Measurements from ENCODE around the gene RGL4.

RGL4 gene

DNA sequence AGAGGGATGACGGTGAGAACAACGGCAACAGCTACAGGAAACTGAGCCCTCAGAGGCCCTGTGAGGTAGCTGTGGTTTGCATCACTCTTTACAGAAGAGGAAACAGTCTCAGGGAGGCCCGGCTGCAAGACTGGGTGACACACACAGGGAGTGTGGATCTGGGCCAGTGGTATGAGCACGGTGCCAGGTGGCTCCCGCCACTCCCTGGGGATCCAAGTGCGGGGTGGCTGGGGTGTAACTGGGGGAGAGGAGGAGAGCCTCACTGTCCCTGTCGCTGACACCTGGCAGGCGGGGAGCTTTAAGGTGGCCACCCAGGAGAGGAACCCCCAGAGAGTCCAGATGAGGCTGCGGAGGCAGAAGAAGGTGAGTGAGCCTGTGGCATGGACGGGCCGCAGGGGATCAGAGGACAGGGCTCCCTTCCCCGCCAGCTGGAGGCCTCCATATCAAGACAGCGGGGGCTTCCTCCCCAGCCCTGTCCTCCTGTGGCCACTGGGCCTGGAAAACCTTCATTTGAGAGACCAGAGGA, 5.6 kb downstream of the RGL4 start:
- H3K27me3 Mint-ChIP-seq (ENCODE audit: low read depth, poor library complexity) = no peaks in the 10 kb centered on the region
- no peaks in the 10 kb centered on the region for H3K4me1 Mint-ChIP-seq
- peaks cover 37% of the 10 kb centered on the region for H3K36me3 Mint-ChIP-seq (ENCODE audit: low read depth)
- no peak overlapping the region for H3K4me3 Mint-ChIP-seq
- DNase-seq = no peak
- TF ChIP-seq, protein P1, sequence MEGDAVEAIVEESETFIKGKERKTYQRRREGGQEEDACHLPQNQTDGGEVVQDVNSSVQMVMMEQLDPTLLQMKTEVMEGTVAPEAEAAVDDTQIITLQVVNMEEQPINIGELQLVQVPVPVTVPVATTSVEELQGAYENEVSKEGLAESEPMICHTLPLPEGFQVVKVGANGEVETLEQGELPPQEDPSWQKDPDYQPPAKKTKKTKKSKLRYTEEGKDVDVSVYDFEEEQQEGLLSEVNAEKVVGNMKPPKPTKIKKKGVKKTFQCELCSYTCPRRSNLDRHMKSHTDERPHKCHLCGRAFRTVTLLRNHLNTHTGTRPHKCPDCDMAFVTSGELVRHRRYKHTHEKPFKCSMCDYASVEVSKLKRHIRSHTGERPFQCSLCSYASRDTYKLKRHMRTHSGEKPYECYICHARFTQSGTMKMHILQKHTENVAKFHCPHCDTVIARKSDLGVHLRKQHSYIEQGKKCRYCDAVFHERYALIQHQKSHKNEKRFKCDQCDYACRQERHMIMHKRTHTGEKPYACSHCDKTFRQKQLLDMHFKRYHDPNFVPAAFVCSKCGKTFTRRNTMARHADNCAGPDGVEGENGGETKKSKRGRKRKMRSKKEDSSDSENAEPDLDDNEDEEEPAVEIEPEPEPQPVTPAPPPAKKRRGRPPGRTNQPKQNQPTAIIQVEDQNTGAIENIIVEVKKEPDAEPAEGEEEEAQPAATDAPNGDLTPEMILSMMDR (IDR thresholded peaks at IDR 0.05) = no peak
- H3K9me3 Mint-ChIP-seq = no peaks in the 10 kb centered on the region
- no peak overlapping the region for H3K27ac Mint-ChIP-seq

DNA sequence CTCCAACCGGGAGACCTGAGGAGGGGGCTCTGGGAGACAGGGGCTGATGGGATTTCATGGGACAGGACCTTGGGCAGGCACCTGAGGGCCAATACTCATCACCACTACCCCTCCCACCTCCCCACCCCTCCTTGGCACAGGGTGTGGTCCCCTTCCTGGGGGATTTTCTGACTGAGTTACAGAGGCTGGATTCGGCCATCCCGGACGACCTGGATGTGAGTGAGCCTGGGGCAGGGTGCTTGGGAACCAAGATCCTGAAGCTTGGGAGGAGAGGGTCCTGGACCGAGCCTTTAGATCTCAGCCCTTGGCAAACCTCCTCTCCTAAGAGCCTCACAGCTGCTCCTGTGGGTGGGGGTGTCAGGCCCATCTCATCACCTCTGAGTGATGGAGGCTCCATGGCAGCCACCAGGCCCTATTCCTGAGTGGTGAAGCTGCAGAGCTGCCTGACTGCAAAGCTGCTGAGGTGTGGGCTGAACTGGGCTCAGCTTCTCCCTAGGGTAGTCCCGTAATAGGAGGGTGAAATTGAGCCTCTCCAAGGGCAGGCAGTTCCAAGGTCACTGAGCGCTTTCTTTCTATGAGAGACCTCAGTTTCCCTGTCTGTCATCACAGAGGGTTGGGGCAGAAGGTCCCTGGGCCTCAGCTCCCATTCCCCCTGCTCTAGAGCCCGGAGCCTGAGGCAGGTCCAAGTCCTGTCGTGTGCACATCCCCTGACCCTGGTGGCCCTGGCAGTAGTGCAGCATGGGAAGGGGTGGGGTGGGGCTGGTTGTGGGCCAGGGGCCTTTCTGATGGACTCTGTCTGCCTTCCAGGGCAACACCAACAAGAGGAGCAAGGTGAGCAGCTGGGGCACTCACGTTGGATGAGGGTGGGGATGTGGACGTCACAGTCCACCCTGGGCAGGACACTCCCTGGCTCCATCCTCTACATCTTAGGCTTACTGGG, 6.5 kb downstream of the RGL4 start:
- DNase-seq = no peak
- Mint-ChIP-seq H3K4me1 (no peaks in the 10 kb centered on the region), H3K9me3 (no peaks in the 10 kb centered on the region), H3K27ac (peak overlapping the region; percentile 84), H3K4me3 (no peak overlapping the region), H3K27me3 (ENCODE audit: low read depth, poor library complexity) (no peaks in the 10 kb centered on the region), H3K36me3 (ENCODE audit: low read depth) (peaks cover 46% of the 10 kb centered on the region)
- TF ChIP-seq, protein P1 (IDR thresholded peaks at IDR 0.05) = no peak

DNA sequence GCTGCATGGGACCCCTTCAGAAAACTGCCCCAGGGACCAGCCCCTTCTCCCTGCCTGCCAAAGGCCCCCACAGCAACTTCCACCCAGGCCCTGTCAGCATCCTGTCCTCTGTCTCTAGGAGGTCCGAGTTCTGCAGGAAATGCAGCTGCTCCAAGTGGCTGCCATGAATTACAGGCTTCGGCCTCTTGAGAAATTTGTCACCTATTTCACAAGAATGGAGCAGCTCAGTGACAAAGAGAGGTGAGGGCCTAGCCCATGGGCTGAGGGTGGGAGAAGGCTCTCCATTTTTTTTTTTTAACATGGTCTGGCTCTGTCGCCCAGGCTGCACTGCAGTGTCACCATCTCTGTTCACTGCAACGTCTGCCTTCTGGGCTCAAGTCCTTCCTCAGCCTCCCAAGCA, 7.3 kb downstream of the RGL4 start:
- no peak for DNase-seq
- TF ChIP-seq, protein P1 (IDR thresholded peaks at IDR 0.05) = no peak
- no peaks in the 10 kb centered on the region for H3K27me3 Mint-ChIP-seq (ENCODE audit: low read depth, poor library complexity)

DNA sequence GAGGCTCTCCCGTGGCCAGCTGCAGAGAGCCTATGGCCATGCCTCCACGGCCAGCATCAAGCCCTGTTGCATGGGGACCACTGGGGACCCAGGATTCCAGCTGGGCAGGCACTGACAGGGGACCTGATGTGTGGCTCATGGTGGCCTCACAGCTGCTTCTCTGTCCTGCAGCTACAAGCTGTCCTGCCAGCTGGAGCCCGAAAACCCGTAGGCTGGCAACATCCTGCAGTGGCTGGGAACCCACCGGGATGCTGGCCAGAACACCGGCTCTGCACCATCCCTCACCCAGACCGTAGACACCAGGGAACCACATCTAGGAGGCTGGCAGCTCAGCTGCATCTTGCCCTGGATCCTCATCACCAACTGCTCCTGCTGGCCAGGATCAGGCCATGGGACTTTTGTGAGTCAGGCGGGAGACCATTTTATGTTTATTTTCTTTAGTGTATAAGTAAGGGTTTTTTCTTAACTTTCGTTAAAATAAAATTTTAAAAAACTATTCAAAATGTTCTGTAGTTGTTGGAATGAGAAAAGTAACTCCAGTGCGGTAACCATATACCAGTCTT, 7.9 kb downstream of the RGL4 start:
- no peaks in the 10 kb centered on the region for H3K27me3 Mint-ChIP-seq (ENCODE audit: low read depth, poor library complexity)
- H3K36me3 Mint-ChIP-seq (ENCODE audit: low read depth) = peaks cover 41% of the 10 kb centered on the region
- H3K27ac Mint-ChIP-seq = no peak overlapping the region
- no peaks in the 10 kb centered on the region for H3K9me3 Mint-ChIP-seq
- TF ChIP-seq, protein P1 (IDR thresholded peaks at IDR 0.05) = no peak
- DNase-seq = no peak
- H3K4me3 Mint-ChIP-seq = no peak overlapping the region
- no peaks in the 10 kb centered on the region for H3K4me1 Mint-ChIP-seq

More for the DNA sequence above, 7.3 kb downstream of the RGL4 start:
- Mint-ChIP-seq H3K27ac (no peak overlapping the region), H3K9me3 (no peaks in the 10 kb centered on the region), H3K4me3 (no peak overlapping the region), H3K4me1 (no peaks in the 10 kb centered on the region), H3K36me3 (ENCODE audit: low read depth) (peaks cover 42% of the 10 kb centered on the region)

DNA sequence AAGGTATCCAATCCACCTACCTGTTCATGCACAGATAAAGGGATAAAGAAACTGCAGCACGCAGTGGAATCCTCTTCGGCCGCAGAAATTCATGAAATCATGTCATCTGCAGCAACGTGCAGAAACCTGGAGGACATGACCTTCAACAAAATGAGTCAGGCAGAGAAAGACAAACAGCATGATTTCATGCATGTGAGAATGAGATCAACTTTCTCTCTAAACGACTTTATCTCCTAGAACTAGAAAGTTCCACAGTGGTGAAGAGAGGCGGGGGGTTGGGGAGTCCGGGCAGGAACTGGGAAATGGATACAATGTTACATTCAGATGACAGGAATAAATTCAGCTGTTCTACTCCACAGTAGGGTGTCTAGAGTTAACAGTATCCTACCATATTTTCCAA, 9.9 kb downstream of the RGL4 start:
- TF ChIP-seq, protein P1 (IDR thresholded peaks at IDR 0.05) = no peak

More for the DNA sequence above, 9.9 kb downstream of the RGL4 start:
- no peak for DNase-seq
- peak overlapping the region; percentile 34 for H3K27ac Mint-ChIP-seq
- no peaks in the 10 kb centered on the region for H3K4me1 Mint-ChIP-seq
- H3K36me3 Mint-ChIP-seq (ENCODE audit: low read depth) = peaks cover 53% of the 10 kb centered on the region
- no peaks in the 10 kb centered on the region for H3K27me3 Mint-ChIP-seq (ENCODE audit: low read depth, poor library complexity)
- no peaks in the 10 kb centered on the region for H3K9me3 Mint-ChIP-seq
- H3K4me3 Mint-ChIP-seq = no peak overlapping the region
